HepG2 (cell line): ENCODE measurements around the gene SOBP.

ENCODE experiments used
- TCF7L2 ChIP-seq: IDR thresholded peaks from 2 replicates; pipeline ENCODE4 v1.6.1; 2011; ENCODE audit warnings: mild to moderate bottlenecking, low read depth, low read length, moderate library complexity
- YY1 ChIP-seq: IDR thresholded peaks from 2 replicates; pipeline ENCODE4 v1.6.1; 2011; ENCODE audit warnings: low read length, low read depth, moderate library complexity, mild to moderate bottlenecking; ENCODE audit not compliant: insufficient read depth, insufficient replicate concordance
- ZC3H13 ChIP-seq: sonication (generic); formaldehyde crosslinking; IDR thresholded peaks from 2 replicates; pipeline ENCODE4 v1.8.1; 2023; ENCODE audit warnings: mild to moderate bottlenecking, missing genetic modification reagents, moderate library complexity
- ZNF674 ChIP-seq: sonication (generic); formaldehyde crosslinking; IDR thresholded peaks from 2 replicates; pipeline ENCODE4 v1.5.0; 2020; ENCODE audit warnings: low read depth, mild to moderate bottlenecking, missing genetic modification reagents

DNA sequence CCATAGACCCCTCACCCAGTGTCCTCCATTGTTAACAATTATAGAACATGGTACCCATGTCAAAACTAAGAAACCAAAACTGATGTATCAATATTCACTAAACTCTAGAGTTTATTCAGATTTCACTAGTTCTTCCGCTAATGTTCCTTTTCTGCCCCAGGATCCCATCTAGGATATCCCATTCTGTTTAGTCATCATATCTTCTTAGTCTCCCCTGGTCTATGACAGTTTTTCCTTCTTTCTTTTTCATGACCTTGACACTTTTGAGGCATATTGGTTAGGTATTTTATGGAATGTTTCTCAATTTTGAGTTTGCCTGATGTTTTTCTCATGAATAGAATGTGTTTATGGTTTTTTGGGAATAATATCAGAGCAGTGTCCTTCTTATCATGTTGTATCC lies 187.5 kb downstream of the SOBP start:
- TF ChIP-seq ZNF674 (CRISPR knock-in tag) (no peak), YY1 (no peak), ZC3H13 (CRISPR knock-in tag) (no peak), TCF7L2 (no peak)
